Mesenteric fat pad (tissue), 1 donor: ENCODE results near the gene DCDC2. TPM values are rescaled to one million over a fixed set of nuclear protein-coding genes. Genes with fewer than 3 reads are reported as not detected.
"Not testable (repeated sequence)": the region's sequence is repeated elsewhere in the genome, so short reads cannot be mapped to it uniquely, and the experiment has no call there.

Source experiments
- DNase-seq: peaks from one replicate; pipeline ENCODE4 v3.0.0-alpha.2; 2020; ENCODE audit warnings: low spot score
- long read RNA-seq: library from polyadenylated mRNA; unstranded; transcript quantifications from one replicate; pipeline ENCODE4 v2.0.0, GENCODE V29; 2020
- total RNA-seq: library from RNA; stranded (reverse); fragmentation: NEBNext Ultra II Directional; extraction: Animal tissue kit (Norgen Biotek cat#: 25700); gene quantifications from one replicate; pipeline ENCODE4 v1.2.1, GENCODE V29; 2021
- donor health status: DM: yes; HTN: yes; CAD: no.

The DCDC2 gene
- total RNA-seq, result not detected
- long read RNA-seq, partial matches to known transcripts, result 0 of 1 reads
- long read RNA-seq, other reads (novel, unspliced or antisense), result 1 of 1 reads

DNA sequence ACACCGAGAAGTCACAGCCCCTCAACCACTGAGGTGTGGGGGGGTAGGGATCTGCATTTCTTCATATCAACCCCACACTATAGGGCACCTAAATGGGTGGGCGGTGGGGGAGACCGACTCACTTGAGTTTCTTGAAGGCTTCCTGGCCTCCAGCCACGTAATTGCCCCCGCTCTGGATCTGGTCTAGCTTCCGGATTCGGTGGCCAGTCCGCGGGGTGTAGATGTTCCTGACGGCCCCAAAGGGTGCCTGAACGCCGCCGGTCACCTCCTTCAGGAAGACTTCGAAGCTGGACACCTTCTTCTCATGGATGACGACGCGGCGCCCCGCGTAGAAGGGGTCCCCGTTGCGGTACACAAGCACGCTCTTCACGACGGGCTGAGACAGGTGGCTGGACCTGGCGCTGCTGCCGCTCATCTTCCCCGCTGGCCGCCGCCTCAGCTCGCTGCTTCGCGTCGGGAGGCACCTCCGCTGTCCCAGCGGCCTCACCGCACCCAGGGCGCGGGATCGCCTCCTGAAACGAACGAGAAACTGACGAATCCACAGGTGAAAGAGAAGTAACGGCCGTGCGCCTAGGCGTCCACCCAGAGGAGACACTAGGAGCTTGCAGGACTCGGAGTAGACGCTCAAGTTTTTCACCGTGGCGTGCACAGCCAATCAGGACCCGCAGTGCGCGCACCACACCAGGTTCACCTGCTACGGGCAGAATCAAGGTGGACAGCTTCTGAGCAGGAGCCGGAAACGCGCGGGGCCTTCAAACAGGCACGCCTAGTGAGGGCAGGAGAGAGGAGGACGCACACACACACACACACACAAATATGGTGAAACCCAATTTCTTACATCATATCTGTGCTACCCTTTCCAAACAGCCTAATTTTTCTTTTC is at the start of gene DCDC2:
DCDC2 (minus strand) TSS at position 724 of the 883 bp plus-strand sequence; CDS start at position 415, 309 bp downstream.
- DNase-seq, result no peak

- no peak for DNase-seq
Observed at GRCh38 chr6:24405262-24405661, 47.4 kb upstream of the DCDC2 start.

- DNase-seq, result no peak
Observed at GRCh38 chr6:24403501-24403824, 45.6 kb upstream of the DCDC2 start.

DNA sequence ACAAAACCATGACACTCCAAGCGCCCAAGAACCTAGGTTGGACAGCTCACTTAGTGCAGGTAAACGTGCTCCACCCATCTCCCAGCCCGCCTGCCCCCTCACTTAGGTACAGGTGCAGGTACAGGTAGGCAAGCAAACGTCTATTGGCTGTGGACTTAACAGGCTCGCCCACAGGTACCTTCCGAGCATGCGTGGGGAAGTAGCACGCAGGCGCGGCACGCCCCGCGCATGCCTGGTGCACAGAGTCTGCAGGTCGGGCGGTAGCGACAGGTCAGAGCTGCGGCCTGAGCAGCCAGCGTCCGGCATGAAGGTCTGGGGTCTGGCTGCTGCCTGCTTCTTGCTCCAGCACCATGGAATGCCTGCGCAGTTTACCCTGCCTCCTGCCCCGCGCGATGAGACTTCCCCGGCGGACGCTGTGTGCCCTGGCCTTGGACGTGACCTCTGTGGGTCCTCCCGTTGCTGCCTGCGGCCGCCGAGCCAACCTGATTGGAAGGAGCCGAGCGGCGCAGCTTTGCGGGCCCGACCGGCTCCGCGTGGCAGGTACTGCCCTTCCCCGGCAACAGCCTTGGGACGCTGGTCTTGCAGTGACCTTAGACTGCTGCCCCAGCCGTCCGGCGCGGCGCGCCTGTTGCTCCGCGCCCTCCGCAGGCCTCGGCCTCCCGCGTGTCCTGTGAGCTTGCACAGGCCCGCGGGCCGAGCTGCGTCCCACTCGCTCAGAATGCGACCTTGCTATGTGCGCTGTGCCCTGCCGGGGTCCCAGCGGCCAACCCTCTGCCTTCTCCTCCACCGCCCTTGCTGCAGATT is 45.0 kb upstream of the DCDC2 start, which contains the start of gene MRS2:
MRS2 (plus strand) TSS at position 240 of the 804 bp plus-strand sequence; CDS start at position 351, 111 bp downstream.
- DNase-seq, result peak; percentile 94

DNA sequence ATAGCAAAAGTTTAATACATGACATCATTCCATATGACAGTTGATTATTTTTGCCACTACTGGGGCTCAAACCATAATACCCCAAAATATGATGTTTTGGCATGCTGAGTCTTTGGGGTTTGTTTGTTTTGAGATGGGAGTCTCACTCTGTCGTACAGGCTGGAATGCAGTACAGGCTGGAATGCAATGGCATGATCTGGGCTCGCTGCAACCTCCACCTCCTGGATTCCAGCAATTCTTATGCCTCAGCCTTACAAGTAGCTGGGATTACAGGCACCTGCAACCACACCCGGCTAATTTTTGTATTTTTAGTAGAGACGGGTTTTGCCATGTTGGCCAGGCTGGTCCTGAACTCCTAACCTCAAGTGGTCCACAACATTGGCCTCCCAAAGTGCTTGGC is 43.6 kb upstream of the DCDC2 start:
- DNase-seq, result no peak

- not testable (repeated sequence) for DNase-seq
Observed at GRCh38 chr6:24400045-24401039, 42.5 kb upstream of the DCDC2 start.

DNA sequence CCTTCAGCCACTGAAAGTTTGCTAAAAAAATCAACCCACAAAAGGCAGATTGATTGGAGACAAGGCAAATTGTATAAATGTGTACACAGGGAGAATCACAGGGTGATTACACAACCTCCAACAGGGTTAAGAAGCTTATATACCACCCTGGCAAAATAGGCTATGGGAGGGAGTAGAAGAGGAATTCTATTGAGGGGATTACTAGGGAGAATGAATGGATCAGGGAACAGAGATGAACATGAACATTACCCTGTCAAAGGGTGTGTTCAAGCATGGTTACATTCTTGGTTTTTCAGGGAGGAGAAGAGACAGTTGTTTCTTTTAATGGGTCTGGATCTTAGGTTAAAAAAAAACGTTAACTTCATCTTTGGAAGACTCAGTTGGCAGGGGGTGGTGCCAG is 39.8 kb upstream of the DCDC2 start:
- no peak for DNase-seq

- DNase-seq, result no peak
Observed at GRCh38 chr6:24396824-24397223, 39.0 kb upstream of the DCDC2 start.

DNA sequence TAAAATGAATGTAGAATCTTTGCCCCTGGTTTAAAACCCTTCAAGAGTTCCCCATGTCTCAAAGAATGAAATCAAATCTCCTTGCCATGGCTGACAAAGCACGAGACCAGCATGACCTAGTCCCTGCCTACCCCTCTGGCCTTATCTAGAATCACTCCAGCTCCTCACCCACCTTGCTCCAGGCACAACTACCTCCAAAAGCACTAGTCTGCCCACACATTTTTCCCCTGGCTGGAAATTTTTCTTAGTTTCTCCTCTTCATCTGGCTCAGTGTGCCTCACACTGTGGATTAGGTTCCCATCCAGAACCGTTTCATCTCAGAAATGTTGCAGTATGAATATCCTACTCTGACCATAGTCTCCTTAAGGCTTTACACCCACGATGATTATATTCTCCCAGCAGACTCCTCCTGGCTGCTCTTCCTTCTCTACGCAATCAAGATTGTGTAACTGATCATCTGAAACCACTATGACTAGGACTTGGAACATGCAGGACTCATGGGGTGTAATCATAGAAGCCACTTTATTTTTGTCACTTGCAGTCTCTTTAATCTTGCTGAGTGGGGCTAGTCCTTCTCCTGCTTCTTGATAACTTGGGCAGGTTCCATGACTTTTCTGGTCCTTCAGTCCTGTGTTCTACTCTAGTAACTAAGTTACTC is 37.0 kb upstream of the DCDC2 start:
- no peak for DNase-seq

GRCh38 chr6:24394061-24394779 is 36.4 kb upstream of the DCDC2 start:
- no peak for DNase-seq

DNA sequence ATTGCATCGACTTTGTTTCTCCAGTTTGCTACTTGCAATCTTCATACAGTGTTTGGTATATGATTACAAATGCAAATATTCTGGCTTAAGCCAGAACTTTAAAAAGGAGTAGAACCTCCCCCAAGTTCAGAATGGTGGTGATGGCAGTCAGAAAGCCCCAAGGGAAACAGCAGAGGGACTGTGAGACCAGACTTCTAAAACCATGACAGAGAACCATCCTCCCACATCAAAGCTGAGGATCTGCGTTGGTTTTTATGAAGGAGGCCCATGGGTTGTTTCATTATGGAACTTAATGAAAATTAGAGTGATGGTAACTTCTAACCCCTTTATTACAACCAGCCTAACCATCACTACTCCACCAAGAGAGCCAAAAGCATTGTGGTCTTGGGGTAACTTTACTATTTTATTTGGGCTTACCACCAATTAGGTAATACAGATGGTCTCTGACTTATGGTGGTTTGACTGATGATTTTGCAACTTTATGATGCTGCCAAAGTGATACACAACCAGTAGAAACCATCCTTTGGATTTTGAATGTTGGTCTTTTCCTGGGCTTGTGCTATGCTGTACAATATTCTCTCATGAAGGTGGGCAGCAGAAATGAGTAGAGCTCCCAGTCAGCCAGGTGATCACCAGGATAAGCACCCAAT is 34.0 kb upstream of the DCDC2 start:
- DNase-seq, result no peak

GRCh38 chr6:24391208-24391607 is 33.3 kb upstream of the DCDC2 start:
- no peak for DNase-seq

- DNase-seq, result no peak
Observed at GRCh38 chr6:24387818-24388217, 30.0 kb upstream of the DCDC2 start.

DNA sequence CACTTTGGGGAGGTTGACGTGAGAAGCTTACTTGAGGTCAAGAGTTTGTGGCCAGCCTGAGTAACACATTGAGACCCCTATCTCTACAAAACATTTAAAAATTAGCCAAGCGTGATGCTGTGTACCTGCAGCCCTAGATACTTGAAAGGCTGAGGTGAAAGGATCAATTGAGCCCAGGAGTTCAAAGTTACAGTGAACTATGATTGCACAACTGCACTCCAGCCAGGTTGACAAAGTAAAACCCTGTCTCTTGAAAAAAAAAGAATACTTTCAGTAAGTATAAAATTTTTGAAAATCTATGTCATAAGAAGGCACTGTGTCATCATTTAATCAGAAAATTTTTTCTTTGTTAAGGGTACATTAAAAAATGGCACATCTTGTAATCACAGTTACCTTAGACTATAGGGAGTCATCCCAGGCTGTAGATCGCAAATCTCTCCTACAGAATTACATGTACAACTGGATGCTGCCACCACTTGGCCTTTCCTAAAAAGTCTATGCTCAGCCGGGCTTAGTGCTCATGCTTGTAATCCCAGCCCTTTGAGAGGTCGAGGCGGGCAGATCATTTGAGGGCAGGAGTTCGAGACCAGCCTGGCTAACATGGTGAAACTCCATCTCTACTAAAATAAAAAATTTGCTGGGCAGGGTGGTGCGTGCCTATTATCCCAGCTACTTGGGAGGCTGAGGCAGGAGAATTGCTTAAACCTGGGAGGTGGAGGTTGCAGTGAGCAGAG is 27.8 kb upstream of the DCDC2 start:
- no peak for DNase-seq

DNA sequence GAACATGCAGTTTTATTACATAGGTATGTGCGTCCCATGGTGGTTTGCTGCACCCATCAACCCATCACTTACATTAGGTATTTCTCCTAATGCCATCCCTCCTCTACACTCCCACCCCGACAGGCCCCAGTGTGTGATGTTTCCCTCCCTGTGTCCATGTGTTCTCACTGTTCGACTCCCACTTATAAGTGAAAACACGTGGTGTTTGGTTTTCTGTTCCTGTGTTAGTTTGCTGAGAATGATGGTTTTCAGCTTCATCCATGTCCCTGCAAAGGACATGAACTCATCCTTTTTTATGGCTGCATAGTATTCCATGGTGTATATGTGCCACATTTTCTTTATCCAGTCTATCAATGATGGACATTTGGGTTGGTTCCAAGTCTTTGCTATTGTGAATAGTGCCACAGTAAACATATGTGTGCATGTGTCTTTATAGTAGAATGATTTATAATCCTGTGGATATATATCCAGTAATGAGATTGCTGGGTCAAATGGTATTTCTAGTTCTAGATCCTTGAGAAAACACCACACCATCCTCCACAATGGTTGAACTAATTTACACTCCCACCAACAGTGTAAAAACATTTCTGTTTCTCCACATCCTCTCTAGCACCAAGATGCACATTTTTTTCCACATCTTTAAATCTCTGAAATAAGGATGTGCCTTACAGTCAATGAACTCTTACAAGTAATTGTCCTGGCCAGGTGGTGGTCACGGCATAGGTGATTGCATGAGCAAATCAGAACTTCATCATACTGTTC is 26.7 kb upstream of the DCDC2 start:
- DNase-seq, result not testable (repeated sequence)

- not testable (repeated sequence) for DNase-seq
Observed at GRCh38 chr6:24382891-24383494, 25.1 kb upstream of the DCDC2 start.

- no peak for DNase-seq
Observed at GRCh38 chr6:24382220-24382540, 24.3 kb upstream of the DCDC2 start.
